HG03045 (cell line): ENCODE results near the gene ARSD.
"Not testable (repeated sequence)": the region's sequence is repeated elsewhere in the genome, so short reads cannot be mapped to it uniquely, and the experiment has no call there.

Source experiments
- ATAC-seq: cut with Tn5 transposase; IDR thresholded peaks from one replicate; pipeline ENCODE4 v1.9.1; 2021; ENCODE audit warnings: mild to moderate bottlenecking, moderate library complexity; ENCODE audit not compliant: unreplicated experiment

ARSD gene, protein sequence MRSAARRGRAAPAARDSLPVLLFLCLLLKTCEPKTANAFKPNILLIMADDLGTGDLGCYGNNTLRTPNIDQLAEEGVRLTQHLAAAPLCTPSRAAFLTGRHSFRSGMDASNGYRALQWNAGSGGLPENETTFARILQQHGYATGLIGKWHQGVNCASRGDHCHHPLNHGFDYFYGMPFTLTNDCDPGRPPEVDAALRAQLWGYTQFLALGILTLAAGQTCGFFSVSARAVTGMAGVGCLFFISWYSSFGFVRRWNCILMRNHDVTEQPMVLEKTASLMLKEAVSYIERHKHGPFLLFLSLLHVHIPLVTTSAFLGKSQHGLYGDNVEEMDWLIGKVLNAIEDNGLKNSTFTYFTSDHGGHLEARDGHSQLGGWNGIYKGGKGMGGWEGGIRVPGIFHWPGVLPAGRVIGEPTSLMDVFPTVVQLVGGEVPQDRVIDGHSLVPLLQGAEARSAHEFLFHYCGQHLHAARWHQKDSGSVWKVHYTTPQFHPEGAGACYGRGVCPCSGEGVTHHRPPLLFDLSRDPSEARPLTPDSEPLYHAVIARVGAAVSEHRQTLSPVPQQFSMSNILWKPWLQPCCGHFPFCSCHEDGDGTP

GRCh38 chrX:2928583-2929434, at the start of gene ARSD:
Gene ARSD, minus strand, starts transcription at chrX:2929339. Its CDS starts 64 bp downstream, at chrX:2929275.
- ATAC-seq = peak; percentile 93

DNA sequence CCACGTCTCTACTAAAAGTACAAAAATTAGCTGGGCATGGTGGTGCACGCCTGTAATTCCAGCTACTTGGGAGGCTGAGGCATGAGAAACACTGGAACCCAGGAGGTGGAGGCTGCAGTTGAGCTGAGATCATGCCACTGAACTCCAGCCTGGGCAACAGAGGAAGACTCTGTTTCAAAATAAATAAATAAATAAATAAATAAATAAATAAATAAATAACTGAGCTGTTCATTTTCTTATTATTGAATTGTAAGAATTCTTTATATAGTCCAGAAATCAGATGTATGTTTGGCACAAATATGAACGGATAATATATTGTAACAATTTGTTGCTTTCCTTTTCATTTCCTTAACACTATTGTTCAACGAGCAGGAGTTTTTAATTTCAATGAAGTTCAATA, 49.5 kb upstream of the ARSD start:
- not testable (repeated sequence) for ATAC-seq

- no peak for ATAC-seq
Measured at GRCh38 chrX:2974961-2975360, 45.8 kb upstream of the ARSD start.

DNA sequence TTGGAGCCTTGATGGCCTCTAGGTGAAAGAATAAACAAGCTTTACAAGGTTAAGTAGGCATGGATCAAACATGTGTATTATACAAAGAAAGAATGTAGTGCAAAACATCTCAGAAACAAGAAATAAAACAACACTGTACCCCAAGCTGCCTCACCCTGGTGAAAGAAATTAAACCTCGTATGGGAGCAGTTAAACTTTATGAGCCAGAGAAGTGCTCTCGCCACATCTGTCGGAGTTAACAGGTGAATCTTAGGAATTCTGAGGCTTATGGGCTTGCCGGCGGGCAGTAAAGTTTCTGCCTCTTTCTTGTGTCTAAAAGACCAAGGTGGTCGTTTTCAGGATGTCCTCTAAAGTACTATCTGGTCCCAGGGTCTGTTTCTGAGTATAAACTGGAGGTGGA, 43.3 kb upstream of the ARSD start:
- ATAC-seq = no peak

DNA sequence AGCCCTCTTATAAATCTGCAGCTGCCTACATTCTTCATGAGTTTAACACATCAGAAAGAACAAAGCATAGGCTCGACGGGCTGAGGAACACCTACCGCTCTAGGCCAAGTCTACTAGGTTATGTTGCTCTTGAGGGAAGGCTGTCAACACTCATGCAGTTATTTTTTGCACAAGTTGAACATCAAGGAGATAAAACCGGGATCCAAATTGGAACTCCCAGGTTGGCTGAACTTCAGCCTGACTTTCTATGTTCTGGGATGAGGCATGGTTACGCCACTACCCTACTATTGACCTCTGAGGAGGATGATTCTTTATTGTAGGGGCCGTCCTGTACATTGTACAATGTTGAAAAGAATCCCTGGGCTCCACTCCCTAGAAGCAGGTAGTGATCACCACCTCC, 39.9 kb upstream of the ARSD start:
- ATAC-seq = no peak

DNA sequence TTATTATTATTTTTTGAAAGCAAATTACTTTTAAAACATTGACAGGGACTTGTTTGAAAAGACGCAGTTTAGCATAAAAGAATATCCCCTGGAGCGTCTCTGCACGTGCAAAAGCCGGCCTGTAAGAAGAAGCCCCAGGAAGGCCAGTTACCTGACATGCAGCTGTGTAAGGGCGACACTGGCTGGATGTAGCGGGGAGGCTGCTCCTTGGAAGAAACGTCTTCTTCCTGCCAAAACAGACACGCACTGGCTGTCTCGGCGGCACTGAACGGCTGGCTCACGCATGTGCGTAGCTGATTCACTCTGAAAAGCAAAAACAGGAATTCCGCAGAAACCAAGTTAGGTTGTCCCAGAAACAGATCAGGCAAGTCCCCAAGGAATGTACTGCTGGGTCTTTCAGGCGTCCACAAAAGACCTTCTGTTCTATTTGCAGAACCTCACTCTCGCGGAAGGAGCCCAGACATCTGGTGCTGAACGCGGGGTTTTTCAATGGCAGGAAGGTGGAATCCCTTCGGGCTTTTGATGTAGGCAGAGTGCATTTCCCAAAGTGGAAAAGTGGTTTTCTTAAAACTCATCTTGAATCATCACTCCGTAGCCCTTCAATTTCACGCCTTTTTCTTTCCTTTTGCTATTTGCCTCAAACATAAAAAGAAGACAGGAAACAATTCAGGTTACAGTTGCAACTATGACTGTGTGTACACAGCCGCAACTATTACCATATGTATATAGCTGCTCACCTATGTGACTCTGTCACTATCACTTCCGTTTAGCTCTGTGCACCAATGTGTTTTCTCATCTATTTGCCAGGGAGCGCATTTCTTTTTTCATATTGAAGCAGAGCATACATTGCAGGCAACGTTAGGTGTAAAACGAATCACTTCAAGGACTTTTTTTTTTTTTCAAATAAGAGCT, 39.1 kb upstream of the ARSD start:
- ATAC-seq = no peak

DNA sequence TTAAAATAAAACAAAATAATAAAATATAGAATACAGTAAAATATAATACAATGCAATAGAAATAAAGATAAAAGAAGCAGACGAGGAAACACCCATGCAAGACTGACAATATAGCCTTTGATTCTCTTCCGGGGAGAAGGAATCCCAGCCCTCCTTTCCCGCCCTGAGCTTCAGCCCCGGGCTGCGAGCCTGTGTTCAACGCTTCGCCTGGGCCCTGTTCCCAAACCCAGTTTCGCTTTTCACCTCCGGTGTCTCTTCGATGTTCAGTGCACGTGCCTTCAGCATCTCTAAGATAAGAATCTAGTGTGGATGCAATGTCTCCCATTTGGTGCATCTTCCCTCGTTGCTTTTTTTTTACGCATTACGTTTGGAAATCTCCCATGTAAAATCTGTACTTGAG, 38.4 kb upstream of the ARSD start:
- no peak for ATAC-seq

- no peak for ATAC-seq
Measured at GRCh38 chrX:2967012-2967411, 37.9 kb upstream of the ARSD start.

DNA sequence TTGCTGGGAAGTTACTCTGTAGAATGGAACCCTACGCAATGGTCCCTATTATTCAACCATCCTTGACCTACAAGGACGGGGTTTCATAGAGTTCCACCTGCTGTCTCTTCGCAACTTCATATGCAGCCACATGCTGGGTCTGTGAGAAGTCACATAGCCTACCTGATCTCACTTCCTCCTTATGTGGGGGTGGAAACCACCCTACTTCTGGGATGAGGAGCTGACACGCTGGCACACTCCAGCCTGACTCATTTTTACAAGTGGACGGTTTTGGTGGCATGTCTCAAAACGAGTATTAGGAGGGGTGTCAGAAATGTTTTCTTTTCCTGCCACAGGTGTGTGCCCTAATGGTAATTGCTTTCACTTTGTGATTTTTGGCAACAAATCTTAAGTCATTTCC, 36.8 kb upstream of the ARSD start:
- ATAC-seq = no peak

- not testable (repeated sequence) for ATAC-seq
Measured at GRCh38 chrX:2963992-2964794, 35.1 kb upstream of the ARSD start.

DNA sequence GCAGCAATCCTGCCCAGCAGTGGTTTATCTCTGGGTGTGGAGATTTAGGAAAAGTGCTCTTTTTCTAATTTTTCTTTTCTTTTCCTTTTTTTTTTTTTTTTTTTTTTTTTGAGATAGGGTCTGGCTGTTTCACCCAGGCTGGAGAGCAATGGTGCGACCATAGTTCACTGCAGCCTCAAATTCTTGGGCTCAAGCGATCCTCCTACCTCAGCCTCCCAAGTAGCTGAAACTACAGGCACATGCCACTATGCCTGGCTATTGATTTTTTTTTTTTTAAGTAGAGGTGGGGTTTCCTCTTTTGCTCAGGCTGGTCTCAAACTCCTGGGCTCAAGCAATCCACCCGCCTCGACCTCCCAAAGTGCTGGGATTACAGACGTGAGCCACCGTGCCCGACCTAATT, 34.3 kb upstream of the ARSD start:
- not testable (repeated sequence) for ATAC-seq

GRCh38 chrX:2962381-2962780, 33.2 kb upstream of the ARSD start:
- ATAC-seq = no peak

GRCh38 chrX:2960861-2961515, 31.8 kb upstream of the ARSD start:
- ATAC-seq = no peak

- ATAC-seq = no peak
Measured at GRCh38 chrX:2958199-2958598, 29.1 kb upstream of the ARSD start.

DNA sequence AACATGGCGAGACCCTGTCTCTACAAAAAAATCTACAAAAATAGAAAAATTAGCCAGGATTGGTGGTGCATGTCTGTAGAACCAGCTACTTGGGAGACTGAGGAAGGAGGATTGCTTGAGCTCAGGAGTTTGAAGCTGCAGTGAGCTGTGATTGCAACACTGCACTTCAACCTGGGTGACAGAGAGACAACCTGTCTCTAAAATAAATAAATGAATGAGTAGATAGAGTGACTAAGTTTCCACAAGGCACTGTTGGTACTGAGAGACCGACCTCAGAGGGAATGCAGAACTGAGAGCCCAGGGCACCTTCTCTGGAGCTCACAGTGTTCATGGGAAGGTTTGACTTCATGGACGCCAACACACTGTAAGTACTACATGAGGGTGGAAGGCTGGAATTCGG, 26.7 kb upstream of the ARSD start:
- no peak for ATAC-seq

DNA sequence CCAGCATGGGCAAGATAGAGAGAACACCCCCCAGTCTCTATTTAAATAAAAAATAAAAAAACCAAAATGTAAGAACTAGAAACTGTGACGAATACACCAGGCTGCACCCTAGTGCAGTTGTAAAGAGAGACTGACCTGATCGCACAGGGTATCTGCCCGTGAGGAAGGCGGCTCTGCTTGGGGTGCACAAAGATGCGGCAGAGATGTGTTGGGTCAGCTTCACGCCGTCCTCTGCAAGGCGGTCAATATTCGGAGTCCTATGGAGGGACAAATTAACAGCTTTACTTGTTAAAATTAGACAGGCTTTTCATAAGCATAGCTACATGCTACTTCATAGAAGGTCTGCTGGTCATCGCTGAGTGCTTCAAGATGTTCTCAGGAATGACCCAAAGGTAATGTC, 26.1 kb upstream of the ARSD start:
- ATAC-seq = no peak

DNA sequence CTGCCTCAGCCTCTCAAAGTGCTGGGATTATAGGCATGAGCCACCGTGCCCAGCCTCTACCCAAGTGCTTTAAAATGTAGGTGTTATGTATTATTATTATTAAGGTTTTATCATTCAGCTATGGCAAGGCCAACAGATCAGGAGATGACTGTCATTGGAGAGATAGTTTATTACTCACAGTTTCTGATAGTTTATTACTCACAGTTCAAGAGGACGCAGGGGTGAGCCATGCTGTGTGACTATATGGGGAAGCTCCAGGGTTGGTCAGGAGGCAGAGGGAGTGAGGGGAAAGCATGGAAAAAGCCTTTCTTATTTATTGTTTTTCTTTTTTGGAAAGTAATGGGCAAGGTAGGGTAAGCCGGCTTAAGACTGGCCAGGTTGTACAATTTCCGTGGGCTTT, 25.4 kb upstream of the ARSD start:
- no peak for ATAC-seq

DNA sequence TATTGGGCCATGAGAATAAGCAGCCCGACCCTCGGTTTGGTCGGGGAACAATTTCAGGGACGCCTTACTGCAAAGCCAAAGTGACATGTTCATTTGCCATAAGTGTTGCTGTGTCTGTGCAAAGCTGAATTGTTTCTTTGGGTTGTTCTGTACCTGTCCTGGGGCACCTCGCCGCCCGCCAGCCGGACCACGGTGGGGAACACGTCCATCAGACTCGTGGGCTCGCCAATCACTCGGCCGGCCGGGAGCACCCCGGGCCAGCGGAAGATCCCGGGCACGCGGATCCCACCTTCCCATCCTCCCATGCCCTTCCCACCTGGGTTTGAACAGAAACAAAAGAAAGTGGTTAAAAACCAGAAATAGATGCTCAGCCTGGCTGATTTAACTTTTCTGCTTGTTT, 8.8 kb upstream of the ARSD start:
- not testable (repeated sequence) for ATAC-seq
